HG03139 (cell line): Measurements from ENCODE around the gene UVRAG.
"Not testable (repeated sequence)": the region's sequence is repeated elsewhere in the genome, so short reads cannot be mapped to it uniquely, and the experiment has no call there.

Experiments
- ATAC-seq: cut with Tn5 transposase; IDR thresholded peaks from one replicate; pipeline ENCODE4 v1.9.1; 2021; ENCODE audit not compliant: unreplicated experiment

UVRAG gene

DNA sequence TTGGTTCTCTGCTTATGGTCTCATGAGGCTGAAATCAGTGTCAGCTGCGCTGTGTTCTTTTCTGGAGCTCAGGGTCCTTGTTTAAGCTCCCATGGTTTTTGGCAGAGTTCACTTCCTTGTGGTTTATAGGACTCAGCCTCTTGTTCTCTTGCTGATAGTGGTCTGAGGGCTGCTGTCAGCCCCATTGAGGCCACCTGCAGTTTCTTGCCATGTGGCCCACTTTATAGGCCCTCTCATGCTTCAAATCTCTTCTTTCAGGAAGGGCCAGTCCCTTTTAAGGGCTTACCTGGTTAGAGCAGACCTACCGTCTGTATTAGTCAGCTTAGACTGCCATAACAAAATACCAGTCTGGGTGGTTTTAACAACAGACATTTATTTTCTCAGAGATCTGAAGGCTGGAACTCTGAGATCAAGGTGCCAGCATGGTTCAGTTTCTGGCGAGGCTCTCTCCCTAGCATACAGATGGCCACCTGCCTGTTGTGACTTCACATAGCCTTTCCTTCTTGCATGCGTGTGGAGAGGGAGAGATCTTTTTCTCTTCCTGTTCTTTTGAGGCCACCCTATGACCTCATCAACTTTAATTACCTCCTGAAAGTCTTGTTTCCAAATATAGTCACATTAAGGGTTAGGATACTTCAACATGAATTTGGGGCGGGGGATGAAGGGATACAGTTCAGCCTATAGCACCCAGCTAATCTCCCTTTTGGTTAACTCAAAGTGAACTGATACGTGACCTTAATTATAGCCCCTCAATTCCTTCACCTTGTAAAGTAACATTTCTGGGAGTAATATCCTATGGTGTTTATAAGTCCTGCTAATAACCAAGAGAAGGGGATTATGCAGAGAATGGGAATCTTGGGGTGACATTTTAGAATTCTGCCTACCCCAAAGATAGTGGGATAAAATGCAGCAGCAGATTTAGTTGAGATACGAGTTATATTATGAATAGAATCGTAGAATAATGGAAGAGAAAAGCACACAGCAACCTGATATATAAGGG, 131.8 kb downstream of the UVRAG start:
- ATAC-seq, result no peak

DNA sequence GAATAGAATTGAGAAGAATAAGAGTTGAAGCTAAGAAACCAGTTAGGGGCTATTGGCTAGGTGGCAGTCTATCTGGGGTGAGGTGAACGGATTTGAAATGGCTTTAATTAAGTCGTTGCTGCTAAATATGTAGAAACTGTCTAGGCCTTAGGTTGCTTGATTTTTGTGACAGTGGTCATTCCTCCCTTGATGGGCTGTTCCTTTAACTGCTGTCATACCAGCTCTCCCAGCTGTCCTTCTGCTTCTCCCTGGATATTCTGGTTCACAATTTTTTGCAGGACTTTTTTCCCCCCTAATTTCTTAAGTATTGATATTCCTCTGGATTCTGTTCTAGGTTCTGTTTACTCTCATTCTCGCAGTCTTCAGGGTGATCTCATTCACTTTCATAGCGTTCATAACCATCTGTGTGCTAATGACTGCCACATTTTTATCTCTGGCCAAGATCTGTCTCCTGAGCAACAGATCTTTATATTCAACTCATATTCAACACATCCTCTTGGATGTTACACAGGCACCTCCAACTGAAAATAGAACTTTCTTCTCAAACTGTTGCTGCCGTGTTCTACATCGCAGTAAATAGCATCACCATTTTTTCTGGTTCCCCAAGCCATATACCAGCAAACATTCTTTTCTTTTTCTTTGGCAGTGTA, 134.1 kb downstream of the UVRAG start:
- ATAC-seq, result no peak

DNA sequence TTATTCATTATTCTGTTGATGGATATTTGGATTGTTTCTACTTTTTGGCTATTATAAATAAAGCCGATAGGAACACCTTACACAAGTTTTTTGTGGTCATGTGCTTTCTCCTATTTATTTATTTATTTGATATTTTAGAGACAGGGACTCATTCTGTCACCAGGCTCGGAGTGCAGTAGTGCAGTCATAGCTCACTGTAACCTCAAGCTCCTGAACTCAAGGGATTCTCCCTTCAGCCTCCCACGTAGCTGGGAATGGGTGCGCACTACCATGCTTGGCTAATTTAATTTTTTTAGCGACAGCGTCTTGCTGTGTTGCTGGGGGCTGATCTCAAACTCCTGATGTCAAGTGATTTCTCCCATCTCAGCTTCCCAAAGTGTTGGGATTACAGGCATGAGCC, 135.1 kb downstream of the UVRAG start:
- no peak for ATAC-seq

DNA sequence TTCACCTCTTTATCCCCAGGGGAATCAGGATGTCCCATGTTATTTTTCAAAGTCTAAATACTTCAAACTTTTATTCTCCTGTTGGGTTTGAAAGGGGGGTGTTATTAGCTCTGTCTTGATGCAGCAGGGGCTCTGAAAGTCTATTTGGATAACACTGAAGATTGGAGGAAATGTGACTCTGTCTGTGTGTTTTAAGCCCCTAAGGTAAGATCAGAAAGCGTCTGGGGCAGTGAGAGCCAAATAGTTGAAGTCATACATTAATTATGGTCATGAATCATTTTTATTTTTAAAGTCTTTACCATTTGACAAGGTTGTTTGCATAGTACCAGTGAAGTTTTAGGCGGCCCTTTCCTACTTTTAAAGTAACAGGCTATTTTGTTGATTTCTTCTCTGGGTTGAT, 139.0 kb downstream of the UVRAG start:
- ATAC-seq, result no peak

DNA sequence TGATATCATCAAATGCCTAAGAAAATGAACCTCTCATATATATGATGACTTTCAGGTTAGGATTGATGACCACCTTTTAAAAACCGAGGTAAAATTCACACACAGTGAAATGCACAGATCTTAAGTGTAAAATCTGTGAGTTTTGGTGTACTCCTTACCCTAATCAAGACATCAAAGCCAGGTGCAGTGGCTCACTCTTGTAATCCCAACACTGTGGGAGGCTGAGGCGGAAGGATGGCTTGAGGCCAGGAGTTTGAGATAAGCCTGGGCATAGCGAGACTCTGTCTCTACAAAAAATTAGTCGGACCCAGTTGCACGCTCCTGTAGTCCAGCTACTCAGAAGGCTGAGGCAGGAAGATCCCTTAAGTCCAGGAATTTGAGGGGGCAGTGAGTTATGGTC, 140.4 kb downstream of the UVRAG start:
- no peak for ATAC-seq

DNA sequence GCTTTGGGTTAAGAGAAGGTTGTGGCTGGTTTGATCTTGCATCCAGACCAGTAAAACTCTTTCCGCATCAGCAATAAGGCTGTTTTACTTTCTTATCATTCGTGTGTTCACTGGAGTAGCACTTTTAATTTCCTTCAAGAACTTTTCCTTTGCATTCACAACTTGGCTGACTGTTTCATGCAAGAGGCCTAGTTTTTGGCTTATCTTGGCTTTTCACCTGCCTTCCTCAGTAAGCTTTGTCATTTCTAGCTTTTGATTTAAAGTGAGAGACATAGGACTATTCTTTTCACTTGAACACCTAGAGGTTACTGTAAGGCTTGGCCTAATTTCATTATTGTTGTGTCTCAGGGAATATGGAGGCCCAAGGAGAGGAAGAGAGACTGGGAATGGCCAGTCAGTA, 144.5 kb downstream of the UVRAG start:
- no peak for ATAC-seq

DNA sequence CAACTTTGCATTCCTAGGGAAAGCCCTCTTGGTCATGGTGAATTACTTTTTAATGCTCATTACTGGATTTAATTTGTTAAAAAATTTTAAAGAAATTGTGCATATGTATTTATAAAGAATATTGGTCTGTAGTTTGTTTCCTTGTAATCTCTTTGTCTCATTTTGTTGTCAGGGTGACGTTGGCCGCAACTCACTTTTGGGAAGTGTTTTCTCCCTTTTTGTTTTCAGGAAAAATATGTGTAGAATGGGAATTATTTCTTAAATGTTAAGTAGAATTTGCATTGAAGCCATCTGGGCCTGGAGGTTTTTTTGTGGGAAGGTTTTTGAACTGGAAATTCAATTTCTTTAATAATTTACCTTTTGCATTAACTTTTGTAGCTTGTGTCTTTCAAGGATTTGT, 149.1 kb downstream of the UVRAG start:
- no peak for ATAC-seq

GRCh38 chr11:75966537-75967287, 151.7 kb downstream of the UVRAG start:
- no peak for ATAC-seq

- ATAC-seq, result no peak
Observed at GRCh38 chr11:75968021-75968625, 153.1 kb downstream of the UVRAG start.

DNA sequence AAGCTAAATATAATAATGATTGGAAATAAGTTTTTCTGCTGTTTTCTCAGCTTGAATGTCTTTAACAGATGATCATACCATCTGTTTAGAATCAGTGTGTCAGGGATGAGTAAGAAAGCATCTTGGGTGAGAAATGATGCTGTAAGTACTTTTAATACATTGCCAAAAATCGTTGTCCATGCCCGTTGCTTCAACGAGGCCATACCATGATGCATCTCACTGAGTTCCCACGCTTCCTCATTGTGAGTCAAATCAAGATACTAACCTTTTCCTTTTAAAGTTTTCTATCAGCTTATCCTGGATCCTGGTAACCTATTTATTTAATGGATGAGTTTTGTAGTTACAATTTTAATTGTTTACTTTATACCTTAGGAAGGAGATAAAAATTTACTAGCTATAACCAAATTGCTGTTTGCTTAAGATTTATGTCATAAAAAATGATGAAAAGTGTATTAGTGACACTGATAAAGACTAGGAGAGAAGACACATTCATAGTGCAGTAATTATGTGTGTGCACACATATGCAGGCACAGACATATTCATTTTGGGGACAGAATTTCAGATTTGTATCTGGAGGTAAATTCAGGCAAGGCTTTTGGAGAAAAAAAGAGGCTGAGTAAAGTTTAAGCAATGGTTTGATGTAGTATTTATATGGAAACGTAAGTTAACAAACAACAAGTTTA, 154.8 kb downstream of the UVRAG start:
- ATAC-seq, result no peak

GRCh38 chr11:75973710-75974109, 158.7 kb downstream of the UVRAG start:
- ATAC-seq, result not testable (repeated sequence)

- not testable (repeated sequence) for ATAC-seq
Observed at GRCh38 chr11:75979075-75979474, 164.1 kb downstream of the UVRAG start.

DNA sequence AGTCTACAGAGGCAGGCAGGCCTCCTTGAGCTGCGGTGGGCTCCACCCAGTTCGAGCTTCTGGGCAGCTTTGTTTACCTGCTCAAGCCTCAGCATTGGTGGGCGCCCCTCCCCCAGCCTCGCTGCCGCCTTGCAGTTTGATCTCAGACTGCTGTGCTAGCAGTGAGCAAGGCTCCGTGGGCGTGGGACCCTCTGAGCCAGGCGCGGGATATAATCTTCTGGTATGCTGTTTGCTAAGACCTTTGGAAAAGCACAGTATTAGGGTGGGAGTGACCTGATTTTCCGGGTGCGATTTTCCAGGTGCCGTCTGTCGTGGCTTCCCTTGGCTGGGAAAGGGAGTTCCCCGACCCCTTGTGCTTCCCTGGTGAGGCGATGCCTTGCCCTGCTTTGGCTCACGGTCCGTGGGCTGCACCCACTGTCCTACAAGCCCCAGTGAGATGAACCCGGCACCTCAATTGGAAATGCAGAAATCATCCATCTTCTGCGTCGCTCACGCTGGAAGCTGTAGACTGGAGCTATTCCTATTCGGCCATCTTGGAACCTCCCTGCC, 164.5 kb downstream of the UVRAG start:
- not testable (repeated sequence) for ATAC-seq

GRCh38 chr11:75980031-75980430, 165.0 kb downstream of the UVRAG start:
- no peak for ATAC-seq

DNA sequence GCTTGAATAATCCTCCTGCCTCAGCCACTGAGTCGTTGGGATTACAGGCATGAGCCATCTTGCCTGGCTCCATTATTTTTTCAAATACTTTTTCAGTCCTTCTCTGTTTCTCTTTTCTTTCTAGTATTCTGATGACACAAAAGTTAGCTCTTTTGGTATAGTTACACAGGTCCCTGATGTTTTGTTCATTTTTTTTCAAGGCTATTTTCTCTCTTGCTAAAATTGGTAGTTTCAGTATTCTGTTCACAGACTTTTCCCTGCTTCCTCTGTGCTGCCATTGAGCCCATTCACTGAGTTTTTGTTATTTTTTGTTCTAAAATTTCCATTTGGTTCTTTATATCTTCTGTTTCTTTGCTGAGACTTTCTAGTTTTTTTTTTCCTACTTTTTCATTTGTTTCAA, 166.5 kb downstream of the UVRAG start:
- ATAC-seq, result no peak

DNA sequence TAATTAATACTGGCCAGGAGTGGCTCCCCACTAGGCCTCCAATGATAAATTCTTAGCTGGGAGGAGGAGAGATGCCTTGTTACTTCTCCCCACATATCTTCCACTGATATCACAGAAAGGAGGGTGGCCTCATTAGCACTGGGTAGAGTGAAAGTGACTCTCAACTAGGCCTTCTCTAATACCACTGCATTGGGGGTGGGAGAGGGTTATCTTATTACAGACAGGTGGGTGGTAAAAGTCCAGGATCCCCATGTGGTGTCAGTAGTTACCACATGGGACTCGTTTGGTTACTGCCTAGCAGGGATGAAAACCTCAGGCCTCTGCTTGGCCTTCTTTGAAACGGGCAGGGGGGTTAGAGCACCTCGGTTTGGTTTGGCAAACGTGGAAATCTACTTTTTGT, 167.3 kb downstream of the UVRAG start:
- no peak for ATAC-seq

- no peak for ATAC-seq
Observed at GRCh38 chr11:75986966-75987365, 172.0 kb downstream of the UVRAG start.

DNA sequence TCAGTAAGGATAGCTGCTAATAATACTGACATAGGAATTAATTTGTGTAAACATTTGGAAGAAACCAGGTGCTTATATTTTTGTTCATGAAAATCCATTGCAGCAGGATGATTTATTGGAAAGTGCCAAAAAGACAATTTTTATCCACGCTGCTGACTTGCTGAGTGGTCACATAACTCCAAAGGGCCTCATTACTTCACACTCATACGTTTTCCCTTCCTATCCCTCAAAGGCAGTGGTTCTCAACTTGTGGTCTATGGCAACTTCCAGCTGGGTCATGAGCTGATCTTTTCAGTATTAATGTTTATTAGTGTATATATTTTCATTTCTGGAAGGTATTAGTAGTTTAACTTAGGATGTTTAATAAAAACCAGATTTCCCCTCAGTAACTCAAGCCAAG, 178.1 kb downstream of the UVRAG start:
- no peak for ATAC-seq

DNA sequence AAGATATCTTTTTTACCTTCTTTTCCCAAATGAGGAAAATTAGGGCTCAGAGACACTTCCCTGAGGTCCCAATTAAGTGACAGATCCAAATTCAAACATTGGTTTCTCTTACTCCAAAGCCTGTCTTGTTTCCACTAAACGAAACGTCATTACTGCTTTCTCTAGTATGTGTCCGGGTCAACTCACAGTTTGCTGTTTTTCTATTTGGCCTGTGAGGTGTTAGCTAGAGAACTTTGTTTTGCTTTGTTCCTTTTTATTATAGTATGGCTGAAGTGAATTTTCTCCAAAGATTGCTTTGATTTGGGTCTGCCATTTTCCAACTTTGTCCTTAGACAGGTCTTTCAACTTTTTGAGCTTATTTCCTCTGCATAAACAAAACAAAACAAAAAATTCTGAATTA, 179.6 kb downstream of the UVRAG start:
- no peak for ATAC-seq
